ENCODE results near the gene MYBPH. TPM values are rescaled to one million over a fixed set of nuclear protein-coding genes. Genes with fewer than 3 reads are reported as not detected.

The MYBPH gene
- total RNA-seq, 1 donor from 2014 or later, result not detected

DNA sequence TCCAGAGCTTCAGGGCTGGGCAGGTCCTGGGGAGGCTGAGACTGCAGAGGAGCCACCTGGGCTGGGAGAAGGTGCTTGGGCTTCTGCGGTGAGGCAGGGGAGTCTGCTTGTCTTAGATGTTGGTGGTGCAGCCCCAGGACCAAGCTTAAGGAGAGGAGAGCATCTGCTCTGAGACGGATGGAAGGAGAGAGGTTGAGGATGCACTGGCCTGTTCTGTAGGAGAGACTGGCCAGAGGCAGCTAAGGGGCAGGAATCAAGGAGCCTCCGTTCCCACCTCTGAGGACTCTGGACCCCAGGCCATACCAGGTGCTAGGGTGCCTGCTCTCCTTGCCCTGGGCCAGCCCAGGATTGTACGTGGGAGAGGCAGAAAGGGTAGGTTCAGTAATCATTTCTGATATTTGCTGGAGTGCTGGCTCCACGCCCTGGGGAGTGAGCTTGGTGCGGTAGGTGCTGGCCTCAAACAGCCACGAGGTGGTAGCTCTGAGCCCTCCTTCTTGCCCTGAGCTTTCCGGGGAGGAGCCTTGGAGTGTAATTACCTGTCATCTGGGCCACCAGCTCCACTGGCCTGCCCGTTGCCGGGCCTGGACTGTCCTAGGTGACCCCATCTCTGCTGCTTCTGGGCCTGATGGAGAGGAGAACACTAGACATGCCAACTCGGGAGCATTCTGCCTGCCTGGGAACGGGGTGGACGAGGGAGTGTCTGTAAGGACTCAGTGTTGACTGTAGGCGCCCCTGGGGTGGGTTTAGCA lies 9.3 kb downstream of the MYBPH start:
- peak; percentile 58 for DNase-seq (ENCODE audit: low spot score)

DNA sequence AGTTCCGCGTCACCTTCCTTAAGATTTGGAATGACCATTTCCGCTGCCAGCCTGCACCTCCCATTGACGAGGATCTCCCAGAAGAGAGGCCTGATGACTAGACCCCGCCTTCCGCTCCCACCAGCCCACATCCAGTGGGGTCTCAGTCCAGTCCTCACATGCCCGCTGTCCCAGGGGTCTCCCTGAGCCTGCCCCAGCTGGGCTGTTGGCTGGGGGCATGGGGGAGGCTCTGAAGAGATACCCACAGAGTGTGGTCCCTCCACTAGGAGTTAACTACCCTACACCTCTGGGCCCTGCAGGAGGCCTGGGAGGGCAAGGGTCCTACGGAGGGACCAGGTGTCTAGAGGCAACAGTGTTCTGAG lies 9.8 kb downstream of the MYBPH start:
- no peak for DNase-seq (ENCODE audit: low spot score)

DNA sequence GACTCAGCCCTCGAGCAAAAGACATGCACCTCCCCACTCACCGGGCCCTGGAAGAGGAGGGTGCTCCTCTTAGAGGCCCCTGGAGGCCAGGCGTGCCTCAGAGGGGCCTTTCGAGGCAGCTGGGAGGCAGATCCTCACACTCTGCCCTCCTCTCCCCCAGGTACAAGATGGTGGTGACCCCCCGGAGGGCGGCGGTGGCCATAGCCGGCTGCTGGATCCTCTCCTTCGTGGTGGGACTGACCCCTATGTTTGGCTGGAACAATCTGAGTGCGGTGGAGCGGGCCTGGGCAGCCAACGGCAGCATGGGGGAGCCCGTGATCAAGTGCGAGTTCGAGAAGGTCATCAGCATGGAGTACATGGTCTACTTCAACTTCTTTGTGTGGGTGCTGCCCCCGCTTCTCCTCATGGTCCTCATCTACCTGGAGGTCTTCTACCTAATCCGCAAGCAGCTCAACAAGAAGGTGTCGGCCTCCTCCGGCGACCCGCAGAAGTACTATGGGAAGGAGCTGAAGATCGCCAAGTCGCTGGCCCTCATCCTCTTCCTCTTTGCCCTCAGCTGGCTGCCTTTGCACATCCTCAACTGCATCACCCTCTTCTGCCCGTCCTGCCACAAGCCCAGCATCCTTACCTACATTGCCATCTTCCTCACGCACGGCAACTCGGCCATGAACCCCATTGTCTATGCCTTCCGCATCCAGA lies 10.4 kb downstream of the MYBPH start:
- DNase-seq (ENCODE audit: low spot score), result no peak

GRCh38 chr1:203163891-203164635 lies 11.6 kb downstream of the MYBPH start:
- no peak for DNase-seq (ENCODE audit: low spot score)

DNA sequence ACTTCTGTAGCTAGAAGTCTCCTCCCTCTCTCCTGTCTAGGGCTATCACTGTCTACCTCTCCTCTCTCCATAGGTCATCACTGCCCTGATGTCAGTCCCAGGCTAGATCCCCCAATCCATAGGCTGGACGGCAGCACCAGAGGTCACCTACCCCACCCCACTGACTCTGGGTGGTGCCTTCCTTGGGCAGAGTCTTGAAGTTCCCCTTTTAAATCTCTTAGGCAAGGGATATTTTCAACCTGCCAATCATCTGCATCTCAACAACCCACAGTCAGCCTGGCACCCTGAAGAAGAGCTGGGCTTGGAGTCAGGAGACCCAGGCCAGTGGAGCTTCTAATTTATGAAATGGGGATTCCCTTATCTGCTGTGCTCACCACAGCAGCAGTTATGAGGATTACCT lies 13.2 kb downstream of the MYBPH start:
- no peak for DNase-seq (ENCODE audit: low spot score)

DNA sequence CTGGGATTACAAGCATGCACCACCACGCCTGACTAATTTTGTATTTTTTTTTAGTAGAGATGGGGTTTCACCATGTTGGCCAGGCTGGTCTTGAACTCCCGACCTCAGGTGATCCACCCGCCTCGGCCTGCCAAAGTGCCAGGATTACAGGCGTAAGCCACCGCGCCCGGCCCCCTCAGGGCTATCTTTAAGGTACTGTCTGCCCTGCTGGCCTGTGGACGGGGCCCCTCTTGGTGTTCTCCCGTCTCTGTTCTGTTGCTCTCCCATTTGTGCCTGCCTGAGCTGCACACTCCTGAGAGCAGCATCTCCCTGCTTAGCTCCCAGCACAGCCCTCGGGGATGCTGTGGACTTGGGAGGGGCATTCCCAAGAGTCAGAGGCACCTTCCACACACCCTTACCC lies 13.9 kb downstream of the MYBPH start:
- DNase-seq (ENCODE audit: low spot score), result no peak

DNA sequence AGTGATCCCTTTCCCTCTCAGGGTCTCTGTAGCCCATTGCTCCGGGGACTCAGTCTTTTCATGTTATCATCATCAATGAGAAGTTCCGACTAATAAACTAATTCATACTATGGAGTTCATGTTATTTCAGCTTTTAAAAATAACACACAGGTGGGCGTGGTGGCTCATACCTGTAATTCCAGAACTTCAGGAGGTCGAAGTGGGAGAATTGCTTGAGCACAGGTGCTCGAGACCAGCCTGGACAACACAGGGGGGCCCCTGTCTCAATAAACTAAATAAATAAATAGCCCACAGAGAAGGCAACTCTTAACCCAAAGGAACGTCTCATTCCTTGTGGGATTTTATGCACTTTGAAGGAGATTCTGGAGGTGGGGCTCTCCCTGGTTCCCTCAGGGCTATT lies 14.5 kb downstream of the MYBPH start:
- no peak for DNase-seq (ENCODE audit: low spot score)

GRCh38 chr1:203159844-203160243 lies 15.8 kb downstream of the MYBPH start:
- no peak for DNase-seq (ENCODE audit: low spot score)

DNA sequence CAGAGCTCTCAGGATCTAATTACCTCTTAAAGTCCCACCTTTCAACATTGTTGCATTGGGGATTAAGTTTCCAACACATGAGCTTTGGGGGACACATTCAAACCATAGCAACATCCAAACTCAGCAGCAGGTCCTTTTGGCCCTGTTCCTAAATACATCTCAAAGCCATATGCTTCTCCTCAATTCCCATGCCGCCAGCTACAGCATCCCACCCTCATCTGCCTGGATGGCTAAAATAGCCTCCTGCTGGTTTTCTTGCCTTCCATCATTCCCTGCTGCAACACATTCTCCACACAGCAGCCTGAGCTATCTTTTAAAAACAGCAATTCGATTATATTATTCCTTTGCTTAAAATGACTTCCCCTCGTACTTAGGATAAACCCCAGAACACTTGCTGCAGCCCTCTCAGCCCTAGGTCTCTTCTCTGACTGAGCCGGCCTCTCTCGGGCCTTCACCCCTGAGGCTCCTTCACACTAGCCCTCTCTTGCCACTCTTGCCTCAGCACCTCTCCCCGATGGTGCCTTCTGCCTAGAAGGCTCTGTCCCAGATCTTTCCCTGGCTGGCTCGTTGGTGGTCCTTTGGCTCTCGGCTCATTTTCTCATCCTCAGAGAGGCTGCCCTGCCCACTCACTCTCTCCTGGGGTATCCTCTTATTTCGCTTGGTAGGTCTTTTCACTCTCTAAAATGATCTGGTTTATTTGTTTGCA lies 16.5 kb downstream of the MYBPH start:
- DNase-seq (ENCODE audit: low spot score), result no peak

GRCh38 chr1:203158423-203158822 lies 17.2 kb downstream of the MYBPH start:
- no peak for DNase-seq (ENCODE audit: low spot score)

GRCh38 chr1:203156280-203156679 lies 19.3 kb downstream of the MYBPH start:
- DNase-seq (ENCODE audit: low spot score), result no peak

- DNase-seq (ENCODE audit: low spot score), result no peak
Measured at GRCh38 chr1:203153989-203154821, 21.4 kb downstream of the MYBPH start.

DNA sequence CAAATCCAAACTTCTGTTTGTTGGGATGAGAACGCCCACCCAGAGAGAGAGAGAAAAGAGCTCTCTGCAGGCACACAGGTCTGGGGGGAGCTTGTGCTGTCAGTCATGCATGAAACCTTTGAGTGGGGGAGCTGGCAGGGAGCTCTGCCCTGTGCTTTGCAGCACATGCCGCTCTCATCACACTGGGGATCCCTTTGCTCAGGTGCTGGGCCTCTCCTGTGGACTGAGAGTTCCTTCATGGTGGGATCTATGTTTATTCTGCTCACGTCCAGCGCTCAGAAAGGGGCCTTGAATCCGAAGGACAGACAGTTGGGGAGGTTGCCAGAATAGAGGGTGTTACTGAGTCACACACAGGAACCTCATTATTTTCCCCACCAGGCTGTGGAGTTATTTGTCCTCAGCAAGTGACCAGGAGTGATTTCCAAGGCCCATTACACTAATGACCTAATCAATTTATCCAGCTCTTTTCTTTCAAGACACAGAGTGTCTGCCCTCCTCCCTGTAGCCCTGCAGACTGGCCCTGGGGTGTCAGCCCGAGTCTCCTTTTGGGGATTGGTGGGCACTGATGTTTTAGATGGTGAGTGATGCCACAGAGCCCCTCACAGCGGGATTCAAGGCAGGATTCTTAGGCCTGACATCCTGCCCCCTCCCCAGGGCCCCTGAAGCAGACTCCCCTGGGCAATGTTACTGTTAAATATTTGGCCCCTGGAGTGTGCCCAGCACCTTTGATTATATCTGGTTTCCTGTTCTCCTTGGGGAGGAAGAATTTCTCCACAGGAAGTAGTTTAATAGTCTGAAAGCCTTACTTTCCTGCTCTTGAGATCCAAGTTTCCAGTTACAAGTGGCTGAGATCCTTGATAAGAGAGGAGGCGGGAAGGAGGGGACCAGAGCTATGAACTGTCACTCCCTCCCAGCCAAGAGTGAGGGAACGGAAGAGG lies 22.3 kb downstream of the MYBPH start:
- DNase-seq (ENCODE audit: low spot score), result no peak

DNA sequence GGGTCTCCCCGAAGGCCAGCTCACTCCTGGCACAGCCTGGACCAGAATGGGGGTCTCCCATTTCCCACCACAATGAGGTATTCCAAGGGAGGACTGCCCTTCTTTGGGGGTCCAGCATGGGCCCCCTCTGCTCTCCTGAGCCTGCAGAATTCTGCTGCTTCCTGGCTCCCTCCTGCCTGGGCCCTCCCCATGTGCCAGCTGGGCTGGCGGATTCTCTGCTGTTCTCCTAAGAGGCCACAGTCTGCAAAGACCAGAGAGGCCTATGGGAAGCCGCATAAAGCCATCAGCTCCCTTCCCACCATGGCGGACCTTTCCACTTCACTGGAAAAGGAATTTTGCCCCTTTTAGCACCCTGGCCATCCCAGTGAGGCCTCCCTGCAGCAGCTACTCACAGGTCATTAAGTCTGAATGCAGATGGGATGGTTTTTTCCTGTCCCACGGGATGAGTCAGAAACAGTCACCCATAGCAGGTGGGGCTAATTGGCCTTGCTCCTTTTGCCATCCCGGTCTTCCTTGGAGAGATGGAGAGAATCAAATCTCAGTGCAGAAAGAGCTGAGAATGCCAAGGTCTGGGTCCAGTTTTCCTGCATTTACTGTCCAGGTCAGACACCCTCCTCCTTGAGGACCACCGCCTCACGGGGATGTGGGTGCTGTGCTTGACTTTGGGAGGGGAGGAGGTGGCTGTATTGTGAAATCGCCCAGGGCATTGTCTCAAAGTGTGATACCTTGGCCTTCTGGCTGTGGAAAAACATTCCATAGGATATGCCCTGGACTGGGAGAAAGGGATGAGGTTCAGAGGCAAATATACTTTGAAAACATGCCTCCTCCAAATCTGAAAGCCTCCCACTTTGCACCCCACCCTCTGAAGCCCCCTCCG lies 23.2 kb downstream of the MYBPH start:
- no peak for DNase-seq (ENCODE audit: low spot score)

GRCh38 chr1:203151362-203152157 lies 24.1 kb downstream of the MYBPH start:
- no peak for DNase-seq (ENCODE audit: low spot score)

DNA sequence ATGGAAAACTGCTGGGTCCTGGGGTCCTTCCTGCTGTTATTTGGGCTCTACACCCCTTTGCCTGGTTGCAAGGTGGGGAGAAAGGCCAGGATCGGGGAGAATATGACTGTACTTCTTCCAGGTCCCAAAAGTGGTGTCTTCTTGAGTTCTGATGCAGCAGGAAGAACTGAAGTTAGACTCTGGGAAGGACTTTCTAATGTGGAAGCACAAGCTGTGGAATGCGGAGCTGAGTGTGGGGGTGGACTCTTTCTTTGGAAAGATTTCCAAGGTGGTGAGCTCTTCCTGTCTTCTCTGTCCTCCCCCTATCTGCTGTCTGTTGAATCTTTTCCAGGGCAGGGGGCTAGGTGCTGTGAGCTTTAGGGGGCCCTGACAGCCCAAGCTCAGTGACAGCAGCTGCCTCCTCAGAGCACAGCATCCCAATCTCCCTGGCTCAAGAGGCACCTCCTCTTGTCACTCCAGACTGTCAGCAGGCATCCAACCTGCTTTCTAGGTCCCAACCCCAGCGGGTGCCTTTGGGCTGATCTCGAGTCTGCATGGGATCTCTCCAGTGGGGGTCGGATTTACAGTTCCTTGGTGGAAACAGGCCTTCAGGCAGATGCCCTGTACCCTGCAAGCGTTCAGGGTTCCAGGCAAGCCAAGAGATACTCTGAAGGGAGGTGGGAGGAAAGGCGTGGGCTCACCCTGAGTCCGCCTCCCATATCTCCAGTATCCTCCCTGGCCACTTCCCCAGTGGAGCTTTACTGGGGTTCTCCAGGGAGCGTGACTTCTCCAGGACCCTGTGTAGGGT lies 24.9 kb downstream of the MYBPH start:
- no peak for DNase-seq (ENCODE audit: low spot score)

DNA sequence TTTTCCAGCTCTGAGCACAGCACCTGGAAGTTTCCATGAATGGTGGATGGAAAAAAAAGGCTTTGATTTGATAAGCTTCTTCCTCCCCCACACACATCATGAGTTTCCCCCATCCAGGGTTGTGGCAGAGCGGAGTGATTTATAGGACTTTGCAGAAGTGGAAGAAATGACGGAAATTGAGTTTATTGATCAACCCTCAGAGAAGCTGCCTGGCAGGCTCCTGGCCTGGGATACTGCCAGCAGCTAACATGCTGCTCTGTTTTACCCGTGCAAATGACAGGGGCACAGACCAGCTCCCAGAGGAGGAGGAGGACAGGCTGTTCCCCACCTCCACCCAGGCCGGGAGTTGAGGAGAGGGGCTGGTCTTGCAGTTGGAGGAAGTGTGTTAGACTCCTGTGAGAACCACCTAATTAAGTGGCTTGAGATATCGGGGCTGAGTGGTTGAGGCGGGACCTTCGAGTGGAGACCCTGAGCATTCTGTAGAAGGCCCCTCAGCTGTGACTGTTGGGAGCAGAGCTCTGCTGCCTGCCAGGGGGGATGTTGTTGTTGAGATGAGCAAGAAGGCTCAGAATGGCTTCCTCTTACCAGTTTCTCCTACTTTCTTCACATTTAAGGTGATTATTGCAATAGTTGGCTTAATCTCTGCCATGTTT lies 26.3 kb downstream of the MYBPH start:
- DNase-seq (ENCODE audit: low spot score), result no peak

Data from ureter (tissue), 1 donor.